Thyroid gland (tissue), 4 donors: ENCODE results near the gene ZFAND2B. TPM values are rescaled to one million over a fixed set of nuclear protein-coding genes. Genes with fewer than 3 reads are reported as not detected.
"Not testable (repeated sequence)": the region's sequence is repeated elsewhere in the genome, so short reads cannot be mapped to it uniquely, and the experiment has no call there.

Source experiments
- DNase-seq, 2 donors: peaks; one replicate each; pipeline ENCODE4 v3.0.0-alpha.2; 2019
- H3K27ac ChIP-seq, 3 donors: fragments of 200-600 bp; sonication (generic); 1 replicate in 2 of 3; 2 replicates in 1 of 3; pipeline ENCODE4 v1.5.1; 2016 to 2019; ENCODE audit warnings: mild to moderate bottlenecking in 1 of 3, moderate library complexity in 1 of 3
- H3K27me3 ChIP-seq: fragments of 200-600 bp; sonication (generic); one replicate; pipeline ENCODE4 v1.5.1; 2019
- H3K36me3 ChIP-seq, 2 donors: fragments of 200-600 bp; sonication (generic); one replicate each; pipeline ENCODE4 v1.5.1; 2016 to 2019
- H3K4me1 ChIP-seq, 2 donors: fragments of 200-600 bp; sonication (generic); one replicate each; pipeline ENCODE4 v1.5.1; 2017 to 2019
- H3K4me3 ChIP-seq, 3 donors: fragments of 200-600 bp; sonication (generic); replicated peaks in 1 of 3; 1 replicate in 2 of 3; 2 replicates in 1 of 3; pipeline ENCODE4 v1.5.1; 2016; ENCODE audit warnings: mild to moderate bottlenecking in 1 of 3
- H3K9me3 ChIP-seq: fragments of 200-600 bp; sonication (generic); one replicate; pipeline ENCODE4 v1.5.1; 2017
- POLR2A ChIP-seq, 2 donors: fragments of 450-650 bp; IDR thresholded peaks; one replicate each; pipeline ENCODE4 v1.6.1; 2017; ENCODE audit warnings: antibody characterized with exemption in 2 of 2, mild to moderate bottlenecking in 2 of 2, moderate library complexity in 1 of 2
- WGBS, 2 donors: methylation state at CpG; one replicate each; pipeline ENCODE4 v1.1.5; 2017; 5-methylcytosine and 5-hydroxymethylcytosine counted together
- intact Hi-C: fragments of 100-400 bp; cut with DNase I; formaldehyde crosslinking; loops from one replicate; pipeline ENCODE4 v1.15.1; 2023
- total RNA-seq, 4 donors: library from RNA; depleted of rRNA; stranded (reverse); fragments of >200 nt; gene quantifications; one replicate each; pipeline ENCODE4 v1.2.3, GENCODE V29; 2016
- TF ChIP-seq, protein P1 (sequence below), 6 experiments: fragments of 200-600 bp in 3 of 6; fragments of 450-650 bp in 3 of 6; sonication (generic) in 3 of 6; IDR thresholded peaks; one replicate each; pipeline ENCODE4 v1.5.1; 2016 to 2019; ENCODE audit warnings: antibody characterized with exemption in 6 of 6, mild to moderate bottlenecking in 2 of 6, inconsistent platforms in 1 of 6, moderate library complexity in 1 of 6

ZFAND2B gene
- total RNA-seq, 4 donors from 2014 or later: 78.7 to 131 (median 92.0) TPM

DNA sequence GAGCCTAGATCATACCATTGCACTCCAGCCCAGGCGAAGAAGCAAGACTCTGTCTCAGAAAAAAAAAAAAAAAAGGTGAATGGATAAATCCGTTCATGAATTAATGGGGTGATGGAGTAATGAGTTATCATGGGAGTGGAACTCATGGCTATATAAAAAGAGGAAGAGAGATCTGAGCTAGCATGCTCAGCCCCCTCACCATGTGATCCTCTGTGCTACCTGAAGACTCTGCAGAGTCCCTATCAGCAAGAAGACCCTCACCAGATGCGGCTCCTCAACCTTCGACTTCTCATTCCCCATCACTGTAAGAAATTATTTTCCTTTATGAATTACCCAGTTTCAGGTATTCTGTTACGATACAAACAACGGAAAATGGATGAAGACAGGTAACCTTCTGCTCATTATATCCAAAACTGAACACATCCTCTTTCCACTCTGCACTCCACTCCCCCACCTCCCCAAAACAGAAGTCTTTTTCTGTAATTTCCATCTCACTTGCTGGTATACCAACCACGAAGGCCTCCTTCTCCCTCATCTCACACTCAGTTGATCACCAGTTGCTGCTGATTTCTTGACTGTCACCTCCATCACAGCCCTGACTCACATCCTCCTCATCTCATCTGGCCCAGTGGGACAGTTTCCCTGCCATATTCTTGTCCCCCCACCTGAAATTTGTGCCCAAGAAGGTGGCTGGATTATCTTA, 19.7 kb upstream of the ZFAND2B start:
- 88 to 93% methylated on average over 7 of the region's 7 CpGs for WGBS, 2 donors
- DNase-seq: no peak
- Histone ChIP-seq H3K4me3 (no peak overlapping the region), H3K36me3 (peaks cover 23% of the 10 kb centered on the region in 2 donors), H3K4me1 (no peaks in the 10 kb centered on the region), H3K9me3 (no peaks in the 10 kb centered on the region), H3K27me3 (no peaks in the 10 kb centered on the region), H3K27ac (no peak overlapping the region)
- no peak for TF ChIP-seq POLR2A (IDR thresholded peaks at IDR 0.05)
- TF ChIP-seq, protein P1, sequence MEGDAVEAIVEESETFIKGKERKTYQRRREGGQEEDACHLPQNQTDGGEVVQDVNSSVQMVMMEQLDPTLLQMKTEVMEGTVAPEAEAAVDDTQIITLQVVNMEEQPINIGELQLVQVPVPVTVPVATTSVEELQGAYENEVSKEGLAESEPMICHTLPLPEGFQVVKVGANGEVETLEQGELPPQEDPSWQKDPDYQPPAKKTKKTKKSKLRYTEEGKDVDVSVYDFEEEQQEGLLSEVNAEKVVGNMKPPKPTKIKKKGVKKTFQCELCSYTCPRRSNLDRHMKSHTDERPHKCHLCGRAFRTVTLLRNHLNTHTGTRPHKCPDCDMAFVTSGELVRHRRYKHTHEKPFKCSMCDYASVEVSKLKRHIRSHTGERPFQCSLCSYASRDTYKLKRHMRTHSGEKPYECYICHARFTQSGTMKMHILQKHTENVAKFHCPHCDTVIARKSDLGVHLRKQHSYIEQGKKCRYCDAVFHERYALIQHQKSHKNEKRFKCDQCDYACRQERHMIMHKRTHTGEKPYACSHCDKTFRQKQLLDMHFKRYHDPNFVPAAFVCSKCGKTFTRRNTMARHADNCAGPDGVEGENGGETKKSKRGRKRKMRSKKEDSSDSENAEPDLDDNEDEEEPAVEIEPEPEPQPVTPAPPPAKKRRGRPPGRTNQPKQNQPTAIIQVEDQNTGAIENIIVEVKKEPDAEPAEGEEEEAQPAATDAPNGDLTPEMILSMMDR (IDR thresholded peaks at IDR 0.05): no peak
- intact Hi-C loops: no loop called here

DNA sequence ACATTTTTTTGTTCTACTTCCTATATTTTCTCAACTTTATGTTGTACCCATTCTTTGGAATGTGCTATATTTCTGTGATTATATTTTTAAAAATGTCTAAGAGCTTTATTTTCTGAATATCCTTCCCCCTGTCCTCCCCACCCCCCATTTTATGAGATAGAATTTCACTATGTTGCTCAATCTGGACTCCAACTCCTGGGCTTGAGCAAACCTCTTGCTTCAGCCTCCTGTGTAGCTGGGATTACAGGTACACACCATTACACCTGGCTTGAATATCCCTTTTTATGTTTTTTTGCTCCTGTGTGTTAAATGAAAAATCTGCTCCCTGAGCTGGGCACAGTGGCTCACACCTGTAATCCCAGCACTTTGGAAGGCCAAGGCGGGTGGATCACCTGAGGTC, 9.2 kb upstream of the ZFAND2B start:
- TF ChIP-seq, protein P1 (IDR thresholded peaks at IDR 0.05): no peak
- TF ChIP-seq POLR2A (IDR thresholded peaks at IDR 0.05): no peak
- WGBS, 2 donors: 100% methylated on average over 1 of the region's 1 CpG

DNA sequence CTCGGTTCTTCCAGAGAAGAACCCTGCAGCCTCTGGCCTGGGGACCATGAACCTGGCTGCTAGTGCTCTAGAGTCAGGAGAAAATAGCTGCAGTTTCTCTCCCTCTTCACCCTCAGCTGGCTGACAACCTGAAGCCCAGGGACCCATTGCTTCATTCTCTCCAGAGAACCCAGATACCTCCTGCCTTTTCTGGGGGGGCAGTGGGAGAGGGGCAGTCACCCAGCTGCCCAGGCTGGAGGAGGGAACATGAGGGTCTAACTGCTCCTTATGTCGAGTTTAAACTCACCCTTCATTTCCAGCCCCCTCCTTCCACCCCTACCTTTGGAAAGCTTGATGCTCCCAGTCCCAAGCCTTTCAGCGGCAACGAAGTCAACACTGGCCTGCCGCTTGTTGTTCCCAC, 7.6 kb upstream of the ZFAND2B start:
- no peak for DNase-seq
- intact Hi-C loops: no loop called here
- Histone ChIP-seq H3K9me3 (no peaks in the 10 kb centered on the region), H3K4me1 (no peaks in the 10 kb centered on the region), H3K36me3 (no peaks in the 10 kb centered on the region), H3K4me3 (no peak overlapping the region), H3K27me3 (no peaks in the 10 kb centered on the region), H3K27ac (no peak overlapping the region)
- TF ChIP-seq, protein P1 (IDR thresholded peaks at IDR 0.05): no peak
- no peak for TF ChIP-seq POLR2A (IDR thresholded peaks at IDR 0.05)
- WGBS, 2 donors: 74 to 80% methylated on average over 5 of the region's 5 CpGs

More for the DNA sequence above, 9.2 kb upstream of the ZFAND2B start:
- intact Hi-C loops: no loop called here
- Histone ChIP-seq H3K27ac (no peak overlapping the region), H3K9me3 (no peaks in the 10 kb centered on the region), H3K4me3 (no peak overlapping the region), H3K4me1 (peaks cover 2 to 8% of the 10 kb centered on the region in 2 donors), H3K27me3 (no peaks in the 10 kb centered on the region), H3K36me3 (no peaks in the 10 kb centered on the region)
- DNase-seq: no peak

DNA sequence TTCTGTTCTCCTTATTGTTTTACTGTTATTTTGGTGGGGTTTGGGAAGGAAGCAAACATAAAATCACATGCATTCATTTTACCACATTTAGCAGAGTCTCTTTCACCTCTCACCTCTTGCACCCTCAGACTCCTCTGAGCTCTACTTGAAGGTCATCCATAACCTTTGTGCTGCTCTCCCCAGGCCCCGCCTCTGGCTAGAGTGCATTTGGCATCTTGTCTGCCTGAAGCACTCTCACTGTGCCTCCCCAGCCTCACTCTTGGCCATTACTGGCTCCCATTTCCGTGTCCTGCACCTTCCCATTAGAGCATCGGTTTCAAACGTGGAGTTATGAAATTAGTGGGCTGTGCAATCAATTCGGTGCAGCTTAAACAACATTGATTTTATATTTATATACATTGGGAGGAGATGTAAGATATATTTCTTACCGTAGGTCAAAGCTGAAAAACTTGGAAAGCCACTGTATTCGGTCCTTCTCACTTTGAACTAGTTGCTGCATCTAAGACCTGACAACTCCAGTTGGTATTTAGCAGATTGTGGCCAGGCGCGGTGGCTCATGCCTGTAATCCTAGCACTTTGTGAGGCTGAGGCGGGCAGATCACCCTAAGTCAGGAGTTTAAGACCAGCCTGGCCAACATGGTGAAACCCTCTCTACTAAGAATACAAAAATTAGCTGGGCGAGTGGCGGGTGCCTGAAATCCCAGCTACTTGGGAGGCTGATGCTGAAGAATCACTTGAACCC, 6.9 kb upstream of the ZFAND2B start:
- DNase-seq: no peak
- H3K27ac ChIP-seq: no peak overlapping the region
- intact Hi-C loops: no loop called here
- H3K4me3 ChIP-seq: no peak overlapping the region
- H3K9me3 ChIP-seq: no peaks in the 10 kb centered on the region
- no peaks in the 10 kb centered on the region for H3K27me3 ChIP-seq
- no peaks in the 10 kb centered on the region for H3K36me3 ChIP-seq
- TF ChIP-seq POLR2A (IDR thresholded peaks at IDR 0.05): no peak
- TF ChIP-seq, protein P1 (IDR thresholded peaks at IDR 0.05): no peak
- no peaks in the 10 kb centered on the region for H3K4me1 ChIP-seq
- 74 to 81% methylated on average over 12 of the region's 12 CpGs for WGBS, 2 donors

DNA sequence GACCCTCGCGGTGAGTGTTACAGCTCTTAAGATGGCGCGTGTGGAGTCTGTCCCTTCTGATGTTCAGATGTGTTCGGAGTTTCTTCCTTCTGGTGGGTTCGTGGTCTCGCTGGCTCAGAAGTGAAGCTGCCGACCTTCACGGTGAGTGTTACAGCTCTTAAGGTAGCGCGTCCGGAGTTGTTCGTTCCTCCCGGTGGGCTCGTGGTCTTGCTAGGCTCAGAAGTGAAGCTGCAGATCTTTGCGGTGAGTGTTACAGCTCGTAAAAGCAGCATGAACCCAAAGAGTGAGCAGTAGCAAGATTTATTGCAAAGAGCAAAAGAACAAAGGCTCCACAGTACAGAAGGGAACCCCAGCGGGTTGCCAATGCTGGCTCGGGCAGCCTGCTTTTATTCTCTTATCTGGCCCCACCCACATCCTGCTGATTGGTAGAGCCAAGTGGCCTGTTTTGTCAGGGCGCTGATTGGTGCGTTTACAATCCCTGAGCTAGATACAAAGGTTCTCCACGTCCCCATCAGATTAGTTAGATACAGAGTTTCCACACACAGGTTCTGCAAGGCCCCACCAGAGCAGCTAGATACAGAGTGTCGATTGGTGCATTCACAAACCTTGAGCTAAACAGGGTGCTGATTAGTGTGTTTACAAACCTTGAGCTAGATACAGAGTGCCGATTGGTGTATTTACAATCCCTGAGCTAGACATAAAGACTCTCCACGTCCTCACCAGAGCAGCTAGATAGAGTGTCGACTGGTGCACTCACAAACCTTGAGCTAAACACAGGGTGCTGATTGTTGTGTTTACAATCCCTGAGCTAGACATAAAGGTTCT, 5.9 kb upstream of the ZFAND2B start:
- H3K4me3 ChIP-seq, DNase-seq, H3K4me1 ChIP-seq, H3K9me3 ChIP-seq, H3K27me3 ChIP-seq, intact Hi-C loops, H3K27ac ChIP-seq, H3K36me3 ChIP-seq: not testable (repeated sequence)
- 86 to 91% methylated on average over 23 to 26 of the region's 26 CpGs for WGBS, 2 donors

DNA sequence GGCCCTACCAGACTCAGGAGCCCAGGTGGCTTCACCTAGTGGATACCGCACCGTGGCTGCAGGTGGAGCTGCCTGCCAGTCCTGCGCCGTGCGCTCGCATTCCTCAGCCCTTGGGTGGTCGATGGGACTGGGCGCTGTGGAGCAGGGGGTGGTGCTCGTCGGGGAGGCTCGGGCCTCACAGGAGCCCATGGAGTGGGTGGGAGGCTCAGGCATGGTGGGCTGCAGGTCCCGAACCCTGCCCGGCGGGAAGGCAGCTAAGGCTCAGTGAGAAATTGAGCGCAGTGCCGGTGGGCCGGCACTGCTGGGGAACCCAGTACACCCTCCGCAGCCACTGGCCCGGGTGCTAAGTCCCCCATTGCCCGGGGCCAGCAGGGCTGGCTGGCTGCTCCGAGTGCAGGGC, 5.3 kb upstream of the ZFAND2B start:
- intact Hi-C loops: not testable (repeated sequence)

More for the DNA sequence above, 5.3 kb upstream of the ZFAND2B start:
- H3K4me3 ChIP-seq, H3K36me3 ChIP-seq, H3K9me3 ChIP-seq, H3K27me3 ChIP-seq, H3K4me1 ChIP-seq, DNase-seq, H3K27ac ChIP-seq: not testable (repeated sequence)
- 75 to 88% methylated on average over 4 to 13 of the region's 21 CpGs for WGBS, 2 donors
